RPMI7951 (cell line): Measurements from ENCODE around the gene GCKR. TPM values are rescaled to one million over a fixed set of nuclear protein-coding genes. Genes with fewer than 3 reads are reported as not detected.

Experiments used
- DNase-seq: peaks from one replicate; pipeline ENCODE4 v3.0.0-alpha.2; 2012; ENCODE audit warnings: low read depth
- total RNA-seq: library from RNA; depleted of rRNA; stranded (reverse); fragments of >200 nt; shearing (Covaris generic); gene quantifications from 2 replicates; pipeline ENCODE4 v1.2.3, GENCODE V29; 2014; rRNA removed

GCKR gene
- total RNA-seq, 1 experiment from 2014 or later: not detected

DNA sequence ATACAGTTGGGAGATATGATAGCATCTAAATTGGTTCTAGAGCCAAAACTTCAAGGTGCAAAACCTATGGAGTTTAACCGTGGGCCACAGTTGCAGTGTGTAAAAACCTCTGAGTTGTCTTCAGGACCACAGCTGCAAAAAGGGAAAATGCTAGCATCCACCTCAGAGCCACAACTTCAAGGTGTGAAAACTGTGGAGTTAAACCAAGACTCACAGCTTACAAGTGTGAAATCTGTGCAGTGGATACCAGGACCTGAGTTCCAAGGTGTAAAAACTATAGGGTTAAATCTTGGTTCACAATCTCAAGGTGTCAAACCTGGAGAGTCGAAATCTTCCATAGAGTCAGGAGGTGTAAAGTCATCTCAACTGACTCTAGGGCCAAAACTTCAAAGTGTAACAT, 75.8 kb downstream of the GCKR start:
- DNase-seq: no peak

DNA sequence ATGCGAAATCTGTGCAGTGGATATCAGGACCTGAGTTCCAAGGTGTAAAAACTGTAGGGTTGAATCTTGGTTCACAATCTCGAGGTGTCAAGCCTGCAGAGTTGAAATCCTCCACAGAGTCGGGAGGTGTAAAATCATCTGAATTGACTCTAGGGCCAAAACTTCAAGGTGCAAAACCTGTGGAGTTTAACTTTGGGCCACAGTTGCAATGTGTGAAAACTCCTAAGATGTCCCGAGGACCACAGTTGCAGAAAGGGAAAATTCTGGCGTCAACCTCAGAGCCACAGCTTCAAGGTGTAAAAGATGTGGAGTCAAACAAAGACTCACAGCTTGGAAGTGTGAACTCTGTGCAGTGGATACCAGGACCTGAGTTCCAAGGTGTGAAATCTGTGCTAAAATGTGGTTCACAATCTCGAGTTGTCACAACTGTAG, 76.4 kb downstream of the GCKR start:
- no peak for DNase-seq

Other genes with a start within 250 kb of the GCKR start
- gene SLC30A3, start 233.8 kb upstream of the GCKR start, total RNA-seq: not detected in 2 replicates
- not detected in 2 replicates for gene DNAJC5G, start 221.4 kb upstream of the GCKR start, total RNA-seq
- gene TRIM54, start 214.4 kb upstream of the GCKR start, total RNA-seq: 0.10 TPM in 1 of 2 replicates, not detected in the other
- 0.48 and 2.1 TPM in 2 replicates for gene UCN, start 188.4 kb upstream of the GCKR start, total RNA-seq
- 99.4 and 124 TPM in 2 replicates for gene MPV17, start 173.7 kb upstream of the GCKR start, total RNA-seq
- gene GTF3C2, start 140.1 kb upstream of the GCKR start, total RNA-seq: 38.0 and 44.2 TPM in 2 replicates
- gene EIF2B4, start 126.5 kb upstream of the GCKR start, total RNA-seq: 31.8 and 36.1 TPM in 2 replicates
- 186 and 191 TPM in 2 replicates for gene SNX17, start 126.2 kb upstream of the GCKR start, total RNA-seq
- gene ZNF513, start 116.1 kb upstream of the GCKR start, total RNA-seq: 7.9 and 8.8 TPM in 2 replicates
- 86.5 and 93.4 TPM in 2 replicates for gene PPM1G, start 87.2 kb upstream of the GCKR start, total RNA-seq
- 138 and 153 TPM in 2 replicates for gene NRBP1, start 68.2 kb upstream of the GCKR start, total RNA-seq
- 0.48 TPM in 1 of 2 replicates, not detected in the other for gene KRTCAP3, start 54.5 kb upstream of the GCKR start, total RNA-seq
- gene IFT172, start 7.1 kb upstream of the GCKR start, total RNA-seq: 16.1 and 20.5 TPM in 2 replicates
- 6.1 and 6.3 TPM in 2 replicates for gene FNDC4, start 1.6 kb upstream of the GCKR start, total RNA-seq
- gene ZNF512, start 86.2 kb downstream of the GCKR start, total RNA-seq: 19.8 and 20.5 TPM in 2 replicates
- 1.8 and 2.2 TPM in 2 replicates for gene CCDC121, start 132.2 kb downstream of the GCKR start, total RNA-seq
- gene GPN1, start 132.2 kb downstream of the GCKR start, total RNA-seq: 61.9 and 63.3 TPM in 2 replicates
- gene SUPT7L, start 166.8 kb downstream of the GCKR start, total RNA-seq: 29.2 and 31.5 TPM in 2 replicates
- 37.9 and 40.0 TPM in 2 replicates for gene SLC4A1AP, start 167.1 kb downstream of the GCKR start, total RNA-seq